NT2/D1 (cell line): Measurements from ENCODE around the gene RNF7.

Experiments
- YY1 ChIP-seq: IDR thresholded peaks from 2 replicates; pipeline ENCODE4 v1.6.1; 2011; ENCODE audit not compliant: insufficient read length, insufficient read depth
- ZNF274 ChIP-seq: IDR thresholded peaks from 2 replicates; pipeline ENCODE4 v1.6.1; 2011; ENCODE audit warnings: mild to moderate bottlenecking, low read depth, low read length

DNA sequence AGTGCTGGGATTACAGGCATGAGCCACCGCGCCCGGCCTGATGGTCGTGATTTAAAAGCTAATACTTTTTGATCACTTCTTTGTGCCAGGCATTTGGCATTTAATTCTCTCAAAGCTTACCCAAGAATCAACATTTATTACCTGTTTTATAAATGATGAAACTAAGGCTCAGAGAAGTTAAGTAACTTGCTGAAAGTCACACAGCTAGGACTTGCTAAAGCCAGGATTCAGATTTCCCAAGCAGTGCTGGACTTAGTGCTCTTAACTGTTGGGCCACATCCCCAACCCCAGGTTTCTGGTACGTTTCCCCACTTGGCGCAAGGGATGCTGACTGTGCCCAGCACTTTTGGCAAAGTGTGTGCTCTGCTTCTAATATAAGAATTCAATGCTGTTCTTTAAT lies 35.6 kb downstream of the RNF7 start:
- TF ChIP-seq ZNF274 (no peak), YY1 (no peak)
